ENCODE data around the gene FREM1.

Gene FREM1

DNA sequence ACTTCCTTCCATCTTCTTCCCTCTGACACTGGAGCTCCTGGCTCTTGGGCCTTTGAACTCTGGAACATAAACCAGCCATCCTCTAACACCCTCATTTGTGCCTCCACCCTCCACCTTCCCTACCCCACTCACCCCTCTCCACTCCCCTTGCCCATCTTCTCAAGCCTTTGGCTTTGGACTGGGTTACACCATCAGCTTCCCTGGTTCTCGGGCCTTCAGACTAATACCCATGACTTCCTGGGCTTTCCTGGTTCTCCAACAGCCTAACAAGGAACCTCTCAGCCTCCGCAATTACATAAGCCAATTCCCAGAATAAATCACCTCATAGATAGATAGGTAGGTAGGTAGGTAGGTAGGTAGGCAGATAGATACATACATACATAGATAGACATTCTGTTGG lies 67.1 kb downstream of the FREM1 start:
- TF ChIP-seq, protein P1, sequence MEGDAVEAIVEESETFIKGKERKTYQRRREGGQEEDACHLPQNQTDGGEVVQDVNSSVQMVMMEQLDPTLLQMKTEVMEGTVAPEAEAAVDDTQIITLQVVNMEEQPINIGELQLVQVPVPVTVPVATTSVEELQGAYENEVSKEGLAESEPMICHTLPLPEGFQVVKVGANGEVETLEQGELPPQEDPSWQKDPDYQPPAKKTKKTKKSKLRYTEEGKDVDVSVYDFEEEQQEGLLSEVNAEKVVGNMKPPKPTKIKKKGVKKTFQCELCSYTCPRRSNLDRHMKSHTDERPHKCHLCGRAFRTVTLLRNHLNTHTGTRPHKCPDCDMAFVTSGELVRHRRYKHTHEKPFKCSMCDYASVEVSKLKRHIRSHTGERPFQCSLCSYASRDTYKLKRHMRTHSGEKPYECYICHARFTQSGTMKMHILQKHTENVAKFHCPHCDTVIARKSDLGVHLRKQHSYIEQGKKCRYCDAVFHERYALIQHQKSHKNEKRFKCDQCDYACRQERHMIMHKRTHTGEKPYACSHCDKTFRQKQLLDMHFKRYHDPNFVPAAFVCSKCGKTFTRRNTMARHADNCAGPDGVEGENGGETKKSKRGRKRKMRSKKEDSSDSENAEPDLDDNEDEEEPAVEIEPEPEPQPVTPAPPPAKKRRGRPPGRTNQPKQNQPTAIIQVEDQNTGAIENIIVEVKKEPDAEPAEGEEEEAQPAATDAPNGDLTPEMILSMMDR (IDR thresholded peaks at IDR 0.05; ENCODE audit: low read length), result no peak
- TF ChIP-seq EZH2 (IDR thresholded peaks at IDR 0.05; ENCODE audit: borderline replicate concordance, low read length), result no peak
- Histone ChIP-seq H3K27me3 (ENCODE audit: insufficient read depth, low read length) (no peaks in the 10 kb centered on the region), H3K9me2 (ENCODE audit: low read depth, low read length) (no peaks in the 10 kb centered on the region), H3K9ac (ENCODE audit: low read length) (no peak overlapping the region), H3K9me3 (ENCODE audit: low read length) (no peaks in the 10 kb centered on the region), H3K4me3 (ENCODE audit: low read depth, low read length, poor library complexity, severe bottlenecking) (no peak overlapping the region), H3K79me2 (ENCODE audit: insufficient read depth, low read length) (no peaks in the 10 kb centered on the region), H3K4me2 (ENCODE audit: low read length) (no peak overlapping the region), H3F3A (ENCODE audit: insufficient read depth, low read length) (no peaks in the 10 kb centered on the region), H3K27ac (ENCODE audit: low read depth, low read length, poor library complexity, severe bottlenecking) (no peak overlapping the region), H4K20me1 (ENCODE audit: insufficient read depth, low read length) (no peaks in the 10 kb centered on the region), H3K4me1 (ENCODE audit: insufficient read depth, low read length, severe bottlenecking) (no peaks in the 10 kb centered on the region), H3K36me3 (ENCODE audit: insufficient read depth, low read length) (no peaks in the 10 kb centered on the region), H2AFZ (ENCODE audit: low read length) (no peak overlapping the region)

DNA sequence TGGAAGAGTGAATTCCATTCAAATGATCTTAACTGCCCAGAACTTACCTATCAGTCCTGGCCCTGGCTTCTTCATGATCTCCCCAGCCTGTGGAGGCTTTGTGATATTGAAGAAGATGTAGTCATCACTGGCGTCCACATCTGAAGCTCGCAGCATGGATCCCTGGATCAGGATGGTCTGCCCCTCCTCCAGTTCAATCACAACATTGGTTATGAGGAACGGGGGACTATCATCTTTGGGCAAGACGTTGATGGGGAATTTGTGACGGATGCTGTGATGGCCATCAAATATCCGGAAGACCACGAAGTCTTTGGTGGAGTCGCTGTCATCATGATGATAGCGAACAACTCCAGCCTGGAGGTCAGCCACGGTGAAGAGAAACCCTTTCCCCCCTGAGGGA lies 68.0 kb downstream of the FREM1 start:
- Histone ChIP-seq H2AFZ (ENCODE audit: low read length) (no peak overlapping the region), H3K36me3 (ENCODE audit: insufficient read depth, low read length) (no peaks in the 10 kb centered on the region), H3K4me2 (ENCODE audit: low read length) (no peak overlapping the region), H3F3A (ENCODE audit: insufficient read depth, low read length) (no peaks in the 10 kb centered on the region), H3K79me2 (ENCODE audit: insufficient read depth, low read length) (no peaks in the 10 kb centered on the region), H3K4me3 (ENCODE audit: low read depth, low read length, poor library complexity, severe bottlenecking) (no peak overlapping the region), H3K9me2 (ENCODE audit: low read depth, low read length) (no peaks in the 10 kb centered on the region), H3K9ac (ENCODE audit: low read length) (no peak overlapping the region), H3K4me1 (ENCODE audit: insufficient read depth, low read length, severe bottlenecking) (no peaks in the 10 kb centered on the region), H3K9me3 (ENCODE audit: low read length) (no peaks in the 10 kb centered on the region), H4K20me1 (ENCODE audit: insufficient read depth, low read length) (no peaks in the 10 kb centered on the region), H3K27me3 (ENCODE audit: insufficient read depth, low read length) (no peaks in the 10 kb centered on the region), H3K27ac (ENCODE audit: low read depth, low read length, poor library complexity, severe bottlenecking) (no peak overlapping the region)
- TF ChIP-seq, protein P1 (IDR thresholded peaks at IDR 0.05; ENCODE audit: low read length), result no peak
- no peak for TF ChIP-seq EZH2 (IDR thresholded peaks at IDR 0.05; ENCODE audit: borderline replicate concordance, low read length)

DNA sequence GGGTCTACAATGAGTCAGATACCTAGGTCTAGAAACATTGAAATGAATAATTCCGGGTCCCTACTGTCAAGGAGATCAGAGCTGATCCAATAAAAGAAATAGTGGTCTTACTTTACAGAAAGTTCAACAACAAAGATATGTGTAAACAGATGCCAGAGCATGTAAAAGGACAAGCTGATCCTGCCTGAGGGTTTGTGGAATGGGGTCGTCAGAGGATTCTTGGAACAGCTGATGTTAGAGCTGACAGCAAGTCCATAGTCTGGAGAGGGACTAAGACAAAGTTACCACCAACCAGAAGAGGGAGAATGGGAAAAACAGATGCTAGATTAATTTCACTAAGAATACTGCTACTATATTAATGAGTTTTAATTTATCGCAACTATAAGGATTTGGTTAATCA lies 71.5 kb downstream of the FREM1 start:
- Histone ChIP-seq H3K4me2 (ENCODE audit: low read length) (no peak overlapping the region), H3K27me3 (ENCODE audit: insufficient read depth, low read length) (no peaks in the 10 kb centered on the region), H3K36me3 (ENCODE audit: insufficient read depth, low read length) (no peaks in the 10 kb centered on the region), H3K27ac (ENCODE audit: low read depth, low read length, poor library complexity, severe bottlenecking) (no peak overlapping the region), H2AFZ (ENCODE audit: low read length) (no peak overlapping the region), H3K9ac (ENCODE audit: low read length) (no peak overlapping the region), H3F3A (ENCODE audit: insufficient read depth, low read length) (no peaks in the 10 kb centered on the region), H3K9me2 (ENCODE audit: low read depth, low read length) (no peaks in the 10 kb centered on the region), H4K20me1 (ENCODE audit: insufficient read depth, low read length) (no peaks in the 10 kb centered on the region), H3K4me3 (ENCODE audit: low read depth, low read length, poor library complexity, severe bottlenecking) (no peak overlapping the region), H3K4me1 (ENCODE audit: insufficient read depth, low read length, severe bottlenecking) (no peaks in the 10 kb centered on the region), H3K79me2 (ENCODE audit: insufficient read depth, low read length) (no peaks in the 10 kb centered on the region), H3K9me3 (ENCODE audit: low read length) (no peaks in the 10 kb centered on the region)
- TF ChIP-seq, protein P1 (IDR thresholded peaks at IDR 0.05; ENCODE audit: low read length), result no peak
- no peak for TF ChIP-seq EZH2 (IDR thresholded peaks at IDR 0.05; ENCODE audit: borderline replicate concordance, low read length)
